Measurements from ENCODE around the gene IL1RAPL1. TPM values are rescaled to one million over a fixed set of nuclear protein-coding genes. Genes with fewer than 3 reads are reported as not detected.
"Not testable (repeated sequence)": the region's sequence is repeated elsewhere in the genome, so short reads cannot be mapped to it uniquely, and the experiment has no call there.

Gene IL1RAPL1
- total RNA-seq, 2 experiments from 2014 or later = not detected

DNA sequence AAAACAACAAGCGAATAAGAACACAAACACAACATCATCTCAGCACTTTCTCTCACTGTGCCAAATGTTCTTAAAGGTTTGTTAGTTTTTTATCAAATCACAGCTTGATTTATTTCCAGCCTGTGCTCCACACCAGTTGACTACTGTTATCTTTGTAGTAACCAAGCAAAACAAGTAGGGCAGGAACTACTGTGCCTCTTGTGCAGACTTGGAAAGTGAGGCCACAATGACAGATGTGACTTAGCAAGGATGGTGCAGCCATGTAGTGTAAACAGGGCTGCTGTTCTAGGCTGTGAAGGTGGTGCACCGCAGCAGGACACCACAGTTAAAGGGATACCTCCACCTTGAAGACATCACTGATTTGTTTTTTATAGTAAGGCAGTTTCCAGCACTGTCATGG, 170.0 kb downstream of the IL1RAPL1 start:
- no peaks in the 10 kb centered on the region for H3K36me3 Mint-ChIP-seq (ENCODE audit: low read depth)
- peaks cover 2% of the 10 kb centered on the region for H3K9me3 Mint-ChIP-seq
- no peak overlapping the region for H3K4me3 Mint-ChIP-seq
- no peak for DNase-seq
- no peaks in the 10 kb centered on the region for H3K27me3 Mint-ChIP-seq
- POLR2A ChIA-PET = no interaction called here
- H3K27ac Mint-ChIP-seq = no peak overlapping the region
- intact Hi-C loops (cut with micrococcal nuclease) = no loop called here
- H3K4me1 Mint-ChIP-seq (ENCODE audit: low read depth) = no peaks in the 10 kb centered on the region
- no peak for ATAC-seq
- TF ChIP-seq, protein P1, sequence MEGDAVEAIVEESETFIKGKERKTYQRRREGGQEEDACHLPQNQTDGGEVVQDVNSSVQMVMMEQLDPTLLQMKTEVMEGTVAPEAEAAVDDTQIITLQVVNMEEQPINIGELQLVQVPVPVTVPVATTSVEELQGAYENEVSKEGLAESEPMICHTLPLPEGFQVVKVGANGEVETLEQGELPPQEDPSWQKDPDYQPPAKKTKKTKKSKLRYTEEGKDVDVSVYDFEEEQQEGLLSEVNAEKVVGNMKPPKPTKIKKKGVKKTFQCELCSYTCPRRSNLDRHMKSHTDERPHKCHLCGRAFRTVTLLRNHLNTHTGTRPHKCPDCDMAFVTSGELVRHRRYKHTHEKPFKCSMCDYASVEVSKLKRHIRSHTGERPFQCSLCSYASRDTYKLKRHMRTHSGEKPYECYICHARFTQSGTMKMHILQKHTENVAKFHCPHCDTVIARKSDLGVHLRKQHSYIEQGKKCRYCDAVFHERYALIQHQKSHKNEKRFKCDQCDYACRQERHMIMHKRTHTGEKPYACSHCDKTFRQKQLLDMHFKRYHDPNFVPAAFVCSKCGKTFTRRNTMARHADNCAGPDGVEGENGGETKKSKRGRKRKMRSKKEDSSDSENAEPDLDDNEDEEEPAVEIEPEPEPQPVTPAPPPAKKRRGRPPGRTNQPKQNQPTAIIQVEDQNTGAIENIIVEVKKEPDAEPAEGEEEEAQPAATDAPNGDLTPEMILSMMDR (IDR thresholded peaks at IDR 0.05) = no peak
- CTCF ChIA-PET = no interaction called here

DNA sequence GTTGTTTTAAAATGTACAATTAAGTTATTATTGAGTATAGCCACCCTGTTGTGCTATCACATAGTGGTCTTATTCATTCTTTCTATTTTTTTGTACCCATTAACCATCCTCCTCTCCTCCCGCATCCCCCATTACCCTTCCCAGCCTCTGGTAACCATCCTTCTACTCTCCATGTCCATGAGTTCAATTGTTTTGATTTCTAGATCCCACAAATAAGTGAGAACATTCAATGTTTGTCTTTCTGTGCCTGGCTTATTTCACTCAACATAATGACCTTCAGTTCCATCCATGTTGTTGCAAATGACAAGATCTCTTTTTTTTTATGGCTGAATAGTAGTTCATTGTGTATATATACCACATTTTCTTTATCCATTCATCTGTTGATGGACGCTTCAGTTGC, 179.3 kb downstream of the IL1RAPL1 start:
- intact Hi-C loops (cut with micrococcal nuclease); POLR2A ChIA-PET; H3K4me3 Mint-ChIP-seq; CTCF ChIA-PET; H3K27me3 Mint-ChIP-seq; H3K4me1 Mint-ChIP-seq (ENCODE audit: low read depth); DNase-seq; H3K9me3 Mint-ChIP-seq; H3K36me3 Mint-ChIP-seq (ENCODE audit: low read depth); ATAC-seq; H3K27ac Mint-ChIP-seq: not testable (repeated sequence)

DNA sequence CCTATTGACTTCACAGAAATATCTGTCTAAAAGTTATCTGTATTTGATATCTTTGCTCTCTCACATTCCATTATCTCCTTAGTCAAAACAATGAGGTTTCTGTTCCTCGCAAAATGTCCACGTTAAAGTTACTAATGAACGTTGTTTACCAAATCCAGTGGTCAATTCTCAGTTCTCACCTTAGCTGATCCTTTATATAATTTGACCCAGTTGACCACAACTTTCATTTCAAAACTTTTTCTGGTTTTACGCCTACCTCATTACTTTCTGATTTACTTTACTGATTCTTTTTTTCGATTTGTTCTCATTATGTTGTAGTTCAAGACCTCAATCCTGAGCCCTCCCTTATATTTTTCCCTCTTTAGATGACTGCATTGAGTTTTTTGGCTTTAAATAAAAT, 186.6 kb downstream of the IL1RAPL1 start:
- H3K27me3 Mint-ChIP-seq = no peaks in the 10 kb centered on the region
- ChIA-PET POLR2A (no interaction called here), CTCF (no interaction called here)
- intact Hi-C loops (cut with micrococcal nuclease) = no loop called here
- no peak overlapping the region for H3K27ac Mint-ChIP-seq
- TF ChIP-seq, protein P1 (IDR thresholded peaks at IDR 0.05) = no peak
- no peaks in the 10 kb centered on the region for H3K36me3 Mint-ChIP-seq (ENCODE audit: low read depth)
- DNase-seq = no peak
- H3K4me1 Mint-ChIP-seq (ENCODE audit: low read depth) = no peaks in the 10 kb centered on the region
- no peaks in the 10 kb centered on the region for H3K9me3 Mint-ChIP-seq
- no peak for ATAC-seq
- H3K4me3 Mint-ChIP-seq = no peak overlapping the region

DNA sequence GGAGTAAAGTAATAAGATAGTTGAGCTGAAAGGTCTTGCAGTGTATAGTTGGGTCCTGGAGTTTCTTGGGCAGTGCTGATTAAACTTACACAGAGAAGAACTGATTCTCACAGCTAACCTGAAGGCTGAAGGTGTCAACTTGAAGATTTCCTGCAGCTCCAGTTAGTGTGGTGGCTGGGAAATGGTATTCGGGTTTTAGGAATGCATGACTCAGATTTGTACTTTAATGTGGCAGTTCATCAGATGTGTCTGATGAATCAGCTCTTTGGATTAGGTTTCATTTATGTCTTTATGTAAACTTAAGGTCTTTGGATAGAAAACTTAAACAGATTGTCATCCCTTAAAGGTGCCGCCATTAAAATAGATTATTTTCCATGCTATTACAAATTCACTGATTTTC, 200.0 kb downstream of the IL1RAPL1 start:
- DNase-seq (no peak), ATAC-seq (no peak)
- Mint-ChIP-seq H3K27ac (no peak overlapping the region), H3K27me3 (no peaks in the 10 kb centered on the region), H3K36me3 (ENCODE audit: low read depth) (no peaks in the 10 kb centered on the region), H3K9me3 (peaks cover 1% of the 10 kb centered on the region), H3K4me1 (ENCODE audit: low read depth) (no peaks in the 10 kb centered on the region), H3K4me3 (no peak overlapping the region)
- TF ChIP-seq, protein P1 (IDR thresholded peaks at IDR 0.05) = no peak
- ChIA-PET CTCF (no interaction called here), POLR2A (no interaction called here)
- intact Hi-C loops (cut with micrococcal nuclease) = no loop called here

DNA sequence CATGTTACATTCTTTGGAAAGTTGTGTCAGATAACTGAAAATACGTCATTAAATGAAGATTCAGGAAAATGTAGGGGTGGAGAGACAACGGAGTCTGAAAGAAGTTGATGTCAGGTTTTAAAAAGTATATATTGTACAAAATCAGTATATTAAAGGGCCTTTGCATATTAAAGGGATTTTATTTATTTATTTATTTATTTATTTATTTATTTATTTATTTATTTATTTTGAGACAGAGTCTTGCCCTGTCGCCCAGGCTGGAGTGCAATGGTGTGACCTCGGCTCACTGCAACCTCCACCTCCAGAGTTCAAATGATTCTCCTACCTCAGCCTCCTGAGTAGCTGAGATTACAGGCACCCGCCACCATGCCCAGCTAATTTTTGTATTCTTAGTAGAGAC, 213.4 kb downstream of the IL1RAPL1 start:
- POLR2A ChIA-PET; H3K27ac Mint-ChIP-seq; H3K4me3 Mint-ChIP-seq; CTCF ChIA-PET; H3K36me3 Mint-ChIP-seq (ENCODE audit: low read depth); DNase-seq; ATAC-seq; H3K9me3 Mint-ChIP-seq; H3K4me1 Mint-ChIP-seq (ENCODE audit: low read depth); intact Hi-C loops (cut with micrococcal nuclease); H3K27me3 Mint-ChIP-seq: not testable (repeated sequence)

DNA sequence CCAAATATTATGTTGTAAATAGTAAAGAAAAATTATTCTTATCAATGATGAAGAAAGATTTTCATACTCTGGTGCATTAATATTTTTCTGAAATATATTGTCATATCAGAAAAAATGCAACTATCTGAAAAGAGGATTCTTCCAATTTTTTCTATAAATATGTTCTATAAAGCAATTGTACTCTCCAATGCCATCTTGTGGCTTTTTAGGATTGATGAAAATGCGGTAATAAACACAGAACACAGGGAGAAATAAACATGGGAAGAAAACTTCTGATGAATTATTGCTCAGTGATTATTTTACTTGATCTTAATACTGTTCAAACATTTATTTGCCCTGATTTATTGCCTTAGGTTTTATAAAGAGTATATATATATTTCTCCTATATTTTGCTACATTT, 215.4 kb downstream of the IL1RAPL1 start:
- POLR2A ChIA-PET = no interaction called here
- Mint-ChIP-seq H3K27me3 (no peaks in the 10 kb centered on the region), H3K9me3 (peaks cover 5% of the 10 kb centered on the region), H3K4me1 (ENCODE audit: low read depth) (no peaks in the 10 kb centered on the region), H3K27ac (no peak overlapping the region), H3K4me3 (no peak overlapping the region), H3K36me3 (ENCODE audit: low read depth) (no peaks in the 10 kb centered on the region)
- ATAC-seq (no peak), DNase-seq (no peak)
- TF ChIP-seq, protein P1 (IDR thresholded peaks at IDR 0.05) = no peak
- CTCF ChIA-PET = no interaction called here
- intact Hi-C loops (cut with micrococcal nuclease) = no loop called here

Measured in activated CD8-positive, alpha-beta T cell treated with anti-CD3 and anti-CD28 coated beads for 36 hours (primary cell).